ENCODE data around the gene WDR1. TPM values are rescaled to one million over a fixed set of nuclear protein-coding genes. Genes with fewer than 3 reads are reported as not detected.

Gene WDR1
- total RNA-seq, 1 donor = 314 TPM

DNA sequence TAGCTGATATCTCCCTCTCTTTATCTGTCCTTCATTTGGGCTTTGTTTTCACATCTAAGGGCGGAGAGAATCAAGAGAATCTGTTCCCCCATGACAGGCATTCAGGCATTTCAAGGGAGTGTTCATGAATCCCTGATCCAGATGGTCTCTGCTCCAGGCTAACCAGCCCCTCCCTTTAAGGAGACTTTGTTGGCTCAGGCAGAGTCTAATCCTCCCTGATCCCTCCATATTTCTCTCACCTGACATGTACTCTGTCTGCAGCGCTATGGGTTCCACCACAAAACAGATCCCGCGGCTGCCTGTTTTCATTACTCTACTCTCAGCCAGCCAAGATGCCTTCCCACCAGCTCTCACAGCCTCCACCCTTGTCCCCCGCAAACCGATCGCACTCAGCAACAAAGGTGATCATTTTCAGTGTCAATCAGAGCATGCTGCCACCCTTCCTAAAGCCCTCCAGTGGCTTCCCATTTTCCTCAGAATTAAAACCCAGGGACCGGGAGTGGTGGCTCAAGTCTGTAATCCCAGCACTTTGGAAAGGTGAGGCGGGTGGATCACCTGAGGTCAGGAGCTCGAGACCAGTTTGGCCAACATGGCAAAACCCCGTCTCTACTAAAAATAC lies 65.0 kb downstream of the WDR1 start:
- H3K4me1 ChIP-seq (ENCODE audit: insufficient read depth, low read length) = no peaks in the 10 kb centered on the region
- no peak for DNase-seq (ENCODE audit: insufficient read length, low spot score, missing footprints)
- no peaks in the 10 kb centered on the region for H3K27me3 ChIP-seq (ENCODE audit: insufficient read depth, low read length)
- TF ChIP-seq, protein P1, sequence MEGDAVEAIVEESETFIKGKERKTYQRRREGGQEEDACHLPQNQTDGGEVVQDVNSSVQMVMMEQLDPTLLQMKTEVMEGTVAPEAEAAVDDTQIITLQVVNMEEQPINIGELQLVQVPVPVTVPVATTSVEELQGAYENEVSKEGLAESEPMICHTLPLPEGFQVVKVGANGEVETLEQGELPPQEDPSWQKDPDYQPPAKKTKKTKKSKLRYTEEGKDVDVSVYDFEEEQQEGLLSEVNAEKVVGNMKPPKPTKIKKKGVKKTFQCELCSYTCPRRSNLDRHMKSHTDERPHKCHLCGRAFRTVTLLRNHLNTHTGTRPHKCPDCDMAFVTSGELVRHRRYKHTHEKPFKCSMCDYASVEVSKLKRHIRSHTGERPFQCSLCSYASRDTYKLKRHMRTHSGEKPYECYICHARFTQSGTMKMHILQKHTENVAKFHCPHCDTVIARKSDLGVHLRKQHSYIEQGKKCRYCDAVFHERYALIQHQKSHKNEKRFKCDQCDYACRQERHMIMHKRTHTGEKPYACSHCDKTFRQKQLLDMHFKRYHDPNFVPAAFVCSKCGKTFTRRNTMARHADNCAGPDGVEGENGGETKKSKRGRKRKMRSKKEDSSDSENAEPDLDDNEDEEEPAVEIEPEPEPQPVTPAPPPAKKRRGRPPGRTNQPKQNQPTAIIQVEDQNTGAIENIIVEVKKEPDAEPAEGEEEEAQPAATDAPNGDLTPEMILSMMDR (IDR thresholded peaks at IDR 0.05; ENCODE audit: extremely low read depth, low read depth, low read length) = no peak
- H3K36me3 ChIP-seq (ENCODE audit: insufficient read depth, low read length) = no peaks in the 10 kb centered on the region
- no peak overlapping the region for H2AFZ ChIP-seq (ENCODE audit: low read length)
- no peak overlapping the region for H3K27ac ChIP-seq (ENCODE audit: low read depth, low read length)
- H3K4me3 ChIP-seq (ENCODE audit: insufficient read depth, low read length) = no peak overlapping the region
- no peaks in the 10 kb centered on the region for H3K79me2 ChIP-seq (ENCODE audit: insufficient read depth, low read length)
- H3K9me3 ChIP-seq (ENCODE audit: low read depth, low read length) = no peaks in the 10 kb centered on the region
- H3K4me2 ChIP-seq (ENCODE audit: insufficient read depth, low read length) = no peak overlapping the region
- no peaks in the 10 kb centered on the region for H4K20me1 ChIP-seq (ENCODE audit: insufficient read depth, low read length)

DNA sequence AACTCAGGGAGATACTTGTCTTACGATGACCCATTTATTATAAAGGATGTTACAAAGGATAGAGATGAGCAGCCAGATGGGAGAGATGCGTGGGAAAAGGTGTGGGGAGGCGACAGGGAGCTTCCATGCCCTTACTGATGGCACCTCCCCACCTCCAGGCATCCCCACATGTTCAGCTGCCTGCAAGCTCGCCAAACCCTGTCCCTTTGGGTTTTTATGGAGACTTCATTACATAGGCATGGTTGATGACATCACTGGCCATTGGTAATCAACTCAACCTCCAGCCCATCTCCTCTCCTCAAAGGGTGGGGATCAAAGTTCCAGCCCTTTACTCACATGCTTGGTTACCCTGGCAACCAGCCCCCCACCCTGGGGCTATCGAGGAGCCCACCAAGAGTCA lies 65.9 kb downstream of the WDR1 start:
- H2AFZ ChIP-seq (ENCODE audit: low read length) = no peak overlapping the region
- H3K4me1 ChIP-seq (ENCODE audit: insufficient read depth, low read length) = no peaks in the 10 kb centered on the region
- no peaks in the 10 kb centered on the region for H3K9me3 ChIP-seq (ENCODE audit: low read depth, low read length)
- H3K79me2 ChIP-seq (ENCODE audit: insufficient read depth, low read length) = no peaks in the 10 kb centered on the region
- H3K4me2 ChIP-seq (ENCODE audit: insufficient read depth, low read length) = no peak overlapping the region
- no peaks in the 10 kb centered on the region for H4K20me1 ChIP-seq (ENCODE audit: insufficient read depth, low read length)
- H3K27ac ChIP-seq (ENCODE audit: low read depth, low read length) = no peak overlapping the region
- no peak for DNase-seq (ENCODE audit: insufficient read length, low spot score, missing footprints)
- H3K4me3 ChIP-seq (ENCODE audit: insufficient read depth, low read length) = no peak overlapping the region
- TF ChIP-seq, protein P1 (IDR thresholded peaks at IDR 0.05; ENCODE audit: extremely low read depth, low read depth, low read length) = no peak
- no peaks in the 10 kb centered on the region for H3K36me3 ChIP-seq (ENCODE audit: insufficient read depth, low read length)
- no peaks in the 10 kb centered on the region for H3K27me3 ChIP-seq (ENCODE audit: insufficient read depth, low read length)

DNA sequence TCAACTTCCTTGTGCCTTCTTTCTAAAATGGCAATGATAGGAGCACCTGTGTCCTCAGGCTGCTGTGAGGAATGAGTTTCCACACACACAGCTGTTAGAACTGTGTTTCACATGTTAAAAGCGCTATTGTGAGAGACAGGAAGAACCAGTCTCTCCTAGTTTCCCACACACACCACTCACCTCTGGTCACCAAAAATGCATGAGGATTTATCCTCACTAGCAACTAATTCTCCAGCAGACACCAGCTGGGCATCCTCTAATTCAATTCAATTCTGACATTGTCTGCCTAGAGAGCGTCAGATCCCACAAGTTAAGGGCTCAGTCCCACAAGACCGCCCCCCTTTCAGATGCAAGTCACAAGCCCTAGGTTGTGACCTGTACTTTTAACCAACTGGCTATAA lies 66.3 kb downstream of the WDR1 start:
- H2AFZ ChIP-seq (ENCODE audit: low read length) = no peak overlapping the region
- H3K79me2 ChIP-seq (ENCODE audit: insufficient read depth, low read length) = no peaks in the 10 kb centered on the region
- no peak overlapping the region for H3K27ac ChIP-seq (ENCODE audit: low read depth, low read length)
- TF ChIP-seq, protein P1 (IDR thresholded peaks at IDR 0.05; ENCODE audit: extremely low read depth, low read depth, low read length) = no peak
- H3K27me3 ChIP-seq (ENCODE audit: insufficient read depth, low read length) = no peaks in the 10 kb centered on the region
- no peaks in the 10 kb centered on the region for H3K36me3 ChIP-seq (ENCODE audit: insufficient read depth, low read length)
- no peaks in the 10 kb centered on the region for H4K20me1 ChIP-seq (ENCODE audit: insufficient read depth, low read length)
- no peaks in the 10 kb centered on the region for H3K4me1 ChIP-seq (ENCODE audit: insufficient read depth, low read length)
- H3K4me3 ChIP-seq (ENCODE audit: insufficient read depth, low read length) = no peak overlapping the region
- no peak overlapping the region for H3K4me2 ChIP-seq (ENCODE audit: insufficient read depth, low read length)
- no peaks in the 10 kb centered on the region for H3K9me3 ChIP-seq (ENCODE audit: low read depth, low read length)
- DNase-seq (ENCODE audit: insufficient read length, low spot score, missing footprints) = no peak

DNA sequence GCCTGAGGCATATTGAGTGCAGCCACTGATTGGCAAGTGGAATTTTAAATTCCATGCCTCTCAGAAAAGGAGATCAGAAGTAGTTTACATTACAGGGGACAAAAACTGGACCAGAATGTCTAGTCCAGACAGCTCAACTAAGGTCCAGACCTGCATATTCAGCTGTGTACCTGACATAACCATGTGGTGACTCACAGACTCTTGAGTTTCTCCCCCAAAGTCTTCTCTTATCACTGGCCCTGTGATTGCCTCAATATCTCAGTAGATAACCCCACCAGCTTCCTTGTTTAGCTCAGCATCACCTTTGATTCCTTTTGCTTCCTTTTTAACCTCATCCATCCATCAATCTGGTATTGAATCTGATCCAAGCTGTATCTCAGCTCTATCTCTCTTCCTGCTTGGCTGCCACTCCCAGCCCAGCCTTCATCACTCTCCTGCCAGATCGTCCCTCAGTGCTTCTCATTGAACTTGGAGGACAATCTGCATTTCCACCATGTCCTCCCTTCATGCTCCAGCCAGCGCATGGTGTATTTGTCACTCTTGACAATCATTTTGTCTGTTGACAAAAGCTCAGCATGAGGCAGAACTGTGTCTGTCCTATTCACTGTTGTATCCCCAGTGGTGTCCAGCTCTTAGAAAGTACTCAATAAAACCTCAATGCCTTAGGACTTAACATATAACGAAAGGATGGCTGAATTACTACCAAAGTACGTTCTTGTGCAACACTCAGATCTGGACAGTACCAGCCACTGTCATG lies 67.5 kb downstream of the WDR1 start:
- no peaks in the 10 kb centered on the region for H3K9me3 ChIP-seq (ENCODE audit: low read depth, low read length)
- H3K36me3 ChIP-seq (ENCODE audit: insufficient read depth, low read length) = no peaks in the 10 kb centered on the region
- no peak for DNase-seq (ENCODE audit: insufficient read length, low spot score, missing footprints)
- H3K27ac ChIP-seq (ENCODE audit: low read depth, low read length) = no peak overlapping the region
- H3K27me3 ChIP-seq (ENCODE audit: insufficient read depth, low read length) = no peaks in the 10 kb centered on the region
- no peak overlapping the region for H3K4me2 ChIP-seq (ENCODE audit: insufficient read depth, low read length)
- TF ChIP-seq, protein P1 (IDR thresholded peaks at IDR 0.05; ENCODE audit: extremely low read depth, low read depth, low read length) = no peak
- no peak overlapping the region for H3K4me3 ChIP-seq (ENCODE audit: insufficient read depth, low read length)
- H3K4me1 ChIP-seq (ENCODE audit: insufficient read depth, low read length) = no peaks in the 10 kb centered on the region
- H3K79me2 ChIP-seq (ENCODE audit: insufficient read depth, low read length) = no peaks in the 10 kb centered on the region
- no peaks in the 10 kb centered on the region for H4K20me1 ChIP-seq (ENCODE audit: insufficient read depth, low read length)
- H2AFZ ChIP-seq (ENCODE audit: low read length) = no peak overlapping the region
